GM12892 (cell line): ENCODE results near the gene KRABD2.

Source experiments
- POLR2A ChIP-seq: IDR thresholded peaks from 2 replicates; pipeline ENCODE4 v1.6.1; 2011; ENCODE audit warnings: low read depth, low read length, control low read depth
- POLR2AphosphoS5 ChIP-seq: IDR thresholded peaks from 2 replicates; pipeline ENCODE4 v1.6.1; 2011; ENCODE audit warnings: low read depth, low read length, control low read depth
- TAF1 ChIP-seq: IDR thresholded peaks from 2 replicates; pipeline ENCODE4 v1.6.1; 2011; ENCODE audit warnings: low read depth, mild to moderate bottlenecking, control low read depth, low read length, borderline replicate concordance

- TF ChIP-seq POLR2AphosphoS5 = no peak
- no peak for TF ChIP-seq POLR2A
- no peak for TF ChIP-seq TAF1
Measured at GRCh38 chr17:8405499-8406016, 29.1 kb upstream of the KRABD2 start.
